MCF 10A (cell line): ENCODE data around the gene ZFHX2. TPM values are rescaled to one million over a fixed set of nuclear protein-coding genes. Genes with fewer than 3 reads are reported as not detected.

Experiments
- BruUV-seq: library from RNA; stranded (reverse); fragments of 400-500 nt; replicated peaks from 2 replicates; lab custom pipeline; 2021; lab: Mats Ljungman, UMichigan
- CTCF ChIA-PET: fragments of 300-600 bp; sonication (Branson Sonifier 250); formaldehyde crosslinking; extraction: SDS; loops from one replicate; lab custom pipeline; 2021; ENCODE audit warnings: antibody characterized with exemption, inconsistent platforms; lab: Yijun Ruan, JAX
- POLR2A ChIA-PET: fragments of 300-600, 350-650 bp; sonication (Branson Sonifier 250); formaldehyde crosslinking; extraction: SDS; loops from one replicate; lab custom pipeline; 2020; ENCODE audit warnings: antibody characterized with exemption, inconsistent platforms; lab: Yijun Ruan, JAX
- DNase-seq: peaks from one replicate; pipeline ENCODE4 v3.0.0-alpha.2; 2018; ENCODE audit not compliant: unreplicated experiment
- H3K27ac Mint-ChIP-seq: one replicate; pipeline ENCODE4 v1.8.0; 2022; ENCODE audit warnings: mild to moderate bottlenecking, low read depth, mixed read lengths; ENCODE audit not compliant: unreplicated experiment
- H3K27me3 Mint-ChIP-seq: one replicate; pipeline ENCODE4 v1.8.0; 2022; ENCODE audit warnings: mixed read lengths; ENCODE audit not compliant: insufficient read depth, unreplicated experiment
- H3K36me3 Mint-ChIP-seq: one replicate; pipeline ENCODE4 v1.8.0; 2022; ENCODE audit warnings: mild to moderate bottlenecking, moderate library complexity, mixed read lengths; ENCODE audit not compliant: insufficient read depth, unreplicated experiment
- H3K4me1 Mint-ChIP-seq: one replicate; pipeline ENCODE4 v1.8.0; 2022; ENCODE audit warnings: mixed read lengths; ENCODE audit not compliant: insufficient read depth, unreplicated experiment
- H3K4me3 Mint-ChIP-seq: one replicate; pipeline ENCODE4 v1.8.0; 2022; ENCODE audit warnings: mild to moderate bottlenecking, moderate library complexity, mixed read lengths; ENCODE audit not compliant: unreplicated experiment
- H3K9me3 Mint-ChIP-seq: one replicate; pipeline ENCODE4 v1.8.0; 2022; ENCODE audit warnings: mixed read lengths; ENCODE audit not compliant: unreplicated experiment
- intact Hi-C: fragments of 100-400 bp; cut with micrococcal nuclease; formaldehyde crosslinking; loops from 2 replicates; pipeline ENCODE4 v1.14.1; 2022
- total RNA-seq: library from RNA; stranded (reverse); gene quantifications from 2 replicates; pipeline ENCODE4 v1.2.3, GENCODE V29; 2022
- TF ChIP-seq, protein P1 (sequence below): fragments of 200-600 bp; IDR thresholded peaks from one replicate; pipeline ENCODE4 v1.8.0; 2022; ENCODE audit warnings: antibody characterized with exemption, mild to moderate bottlenecking; ENCODE audit not compliant: unreplicated experiment

The ZFHX2 gene
- total RNA-seq, 1 experiment from 2014 or later: 1.8 TPM

DNA sequence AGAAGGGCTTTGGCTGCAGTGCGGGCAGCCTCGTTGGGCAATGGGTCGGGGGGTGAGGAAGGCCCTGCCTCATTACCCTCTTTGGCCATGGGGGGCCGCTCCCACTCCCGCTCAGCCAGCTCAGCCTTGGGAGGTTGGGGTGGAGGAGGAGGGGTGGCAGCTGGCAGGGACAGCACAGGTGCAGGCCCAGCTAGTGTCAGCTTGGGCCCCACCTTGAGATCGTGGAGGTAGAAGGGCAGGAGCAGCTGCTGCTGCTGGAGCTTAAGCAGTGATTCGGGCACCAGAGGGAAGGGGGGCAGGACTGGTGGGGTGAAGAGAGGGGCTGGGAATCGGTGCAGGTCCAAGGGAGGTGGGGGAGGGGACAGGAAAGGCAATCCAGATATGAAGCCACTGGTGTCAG is 26.0 kb downstream of the ZFHX2 start:
- H3K36me3 Mint-ChIP-seq: peaks cover 14% of the 10 kb centered on the region
- H3K4me1 Mint-ChIP-seq: no peaks in the 10 kb centered on the region
- CTCF ChIA-PET: interaction anchor here (0.7 to 0.9 kb wide), 2 partner anchors 35 to 457 kb away, joined by 4 to 6 read pairs; no protein-coding TSS in a partner anchor
- POLR2A ChIA-PET: no interaction called here
- no peak for DNase-seq
- no peak overlapping the region for H3K4me3 Mint-ChIP-seq
- intact Hi-C loops: no loop called here
- H3K27me3 Mint-ChIP-seq: no peaks in the 10 kb centered on the region
- BruUV-seq: no TSS peak
- TF ChIP-seq, protein P1, sequence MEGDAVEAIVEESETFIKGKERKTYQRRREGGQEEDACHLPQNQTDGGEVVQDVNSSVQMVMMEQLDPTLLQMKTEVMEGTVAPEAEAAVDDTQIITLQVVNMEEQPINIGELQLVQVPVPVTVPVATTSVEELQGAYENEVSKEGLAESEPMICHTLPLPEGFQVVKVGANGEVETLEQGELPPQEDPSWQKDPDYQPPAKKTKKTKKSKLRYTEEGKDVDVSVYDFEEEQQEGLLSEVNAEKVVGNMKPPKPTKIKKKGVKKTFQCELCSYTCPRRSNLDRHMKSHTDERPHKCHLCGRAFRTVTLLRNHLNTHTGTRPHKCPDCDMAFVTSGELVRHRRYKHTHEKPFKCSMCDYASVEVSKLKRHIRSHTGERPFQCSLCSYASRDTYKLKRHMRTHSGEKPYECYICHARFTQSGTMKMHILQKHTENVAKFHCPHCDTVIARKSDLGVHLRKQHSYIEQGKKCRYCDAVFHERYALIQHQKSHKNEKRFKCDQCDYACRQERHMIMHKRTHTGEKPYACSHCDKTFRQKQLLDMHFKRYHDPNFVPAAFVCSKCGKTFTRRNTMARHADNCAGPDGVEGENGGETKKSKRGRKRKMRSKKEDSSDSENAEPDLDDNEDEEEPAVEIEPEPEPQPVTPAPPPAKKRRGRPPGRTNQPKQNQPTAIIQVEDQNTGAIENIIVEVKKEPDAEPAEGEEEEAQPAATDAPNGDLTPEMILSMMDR: no peak
- H3K9me3 Mint-ChIP-seq: no peaks in the 10 kb centered on the region
- no peak overlapping the region for H3K27ac Mint-ChIP-seq

DNA sequence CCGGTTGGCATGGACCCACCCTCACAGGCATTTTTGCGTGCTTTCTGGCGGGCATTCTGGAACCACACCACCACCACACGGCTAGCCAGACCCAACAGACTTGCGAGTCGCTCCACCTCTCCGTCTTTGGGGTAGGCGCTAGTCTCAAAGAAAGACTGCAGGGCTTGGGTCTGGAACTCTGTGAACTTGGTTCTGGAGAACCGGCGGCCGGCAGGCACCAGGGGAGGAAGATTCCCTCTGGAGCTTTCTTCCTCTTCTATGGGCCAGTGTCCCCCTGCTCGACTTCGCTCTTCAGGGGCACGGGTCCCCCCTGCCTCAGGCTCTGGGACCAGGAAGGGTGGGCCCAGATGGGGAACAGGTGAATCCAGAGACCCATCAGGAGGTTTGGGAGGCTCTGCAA is 26.6 kb downstream of the ZFHX2 start:
- intact Hi-C loops: no loop called here
- POLR2A ChIA-PET: no interaction called here
- BruUV-seq: no TSS peak
- Mint-ChIP-seq H3K4me1 (no peaks in the 10 kb centered on the region), H3K4me3 (no peak overlapping the region), H3K27ac (no peak overlapping the region), H3K27me3 (no peaks in the 10 kb centered on the region), H3K9me3 (no peaks in the 10 kb centered on the region), H3K36me3 (peaks cover 14% of the 10 kb centered on the region)
- CTCF ChIA-PET: interaction anchor here (0.6 to 1.2 kb wide), 2 partner anchors 15 to 1150 kb away, joined by 4 to 5 read pairs; no protein-coding TSS in a partner anchor
- no peak for DNase-seq
- TF ChIP-seq, protein P1: no peak

DNA sequence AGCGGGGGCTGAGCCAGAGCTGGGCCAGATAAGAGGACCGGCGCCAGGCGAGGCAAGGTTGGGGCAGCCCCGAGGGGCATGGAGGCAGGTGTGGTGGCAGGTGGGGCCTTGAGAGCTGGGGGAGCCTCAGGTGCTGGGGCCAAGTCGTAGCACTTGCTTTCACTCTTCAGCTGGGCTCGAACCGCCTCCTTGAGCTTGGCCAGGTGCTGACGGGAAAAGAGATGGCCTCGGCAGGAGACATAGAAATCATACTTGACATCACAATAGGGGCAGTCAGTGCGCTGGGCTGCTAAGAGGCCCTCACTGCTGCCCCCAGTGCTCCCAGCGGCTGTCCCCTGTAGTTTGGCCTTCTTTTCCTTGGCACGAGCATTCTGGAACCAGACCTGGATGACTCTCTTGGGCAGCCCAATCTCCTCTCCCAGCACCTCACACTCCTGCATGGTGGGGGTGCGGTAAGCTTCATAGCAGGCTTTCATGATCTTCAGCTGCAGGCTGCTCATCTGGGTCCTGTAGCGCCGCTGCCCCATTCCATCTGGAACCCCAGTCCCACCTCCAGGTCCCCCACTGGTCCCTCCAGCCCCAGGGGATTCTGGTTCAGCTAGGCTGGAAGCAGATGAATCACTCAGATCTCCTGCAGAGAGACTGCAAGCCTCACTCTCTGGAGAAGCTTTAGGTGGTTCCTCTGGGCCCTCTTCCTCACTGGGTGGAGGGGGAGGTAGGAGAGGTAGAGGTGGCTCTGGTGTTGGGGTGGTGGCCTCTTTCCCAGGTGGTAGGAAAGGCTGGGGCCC is 28.1 kb downstream of the ZFHX2 start:
- Mint-ChIP-seq H3K36me3 (peaks cover 14% of the 10 kb centered on the region), H3K27ac (no peak overlapping the region), H3K27me3 (no peaks in the 10 kb centered on the region), H3K9me3 (no peaks in the 10 kb centered on the region), H3K4me3 (no peak overlapping the region), H3K4me1 (no peaks in the 10 kb centered on the region)
- no TSS peak for BruUV-seq
- POLR2A ChIA-PET: interaction anchor here (0.6 kb wide), 3 partner anchors 43 to 1306 kb away, joined by 3 read pairs; no protein-coding TSS in a partner anchor
- intact Hi-C loops: no loop called here
- no peak for DNase-seq
- CTCF ChIA-PET: interaction anchor here (0.7 to 1.0 kb wide), 2 partner anchors 28 to 45 kb away, joined by 3 to 6 read pairs; no protein-coding TSS in a partner anchor
- TF ChIP-seq, protein P1: no peak

DNA sequence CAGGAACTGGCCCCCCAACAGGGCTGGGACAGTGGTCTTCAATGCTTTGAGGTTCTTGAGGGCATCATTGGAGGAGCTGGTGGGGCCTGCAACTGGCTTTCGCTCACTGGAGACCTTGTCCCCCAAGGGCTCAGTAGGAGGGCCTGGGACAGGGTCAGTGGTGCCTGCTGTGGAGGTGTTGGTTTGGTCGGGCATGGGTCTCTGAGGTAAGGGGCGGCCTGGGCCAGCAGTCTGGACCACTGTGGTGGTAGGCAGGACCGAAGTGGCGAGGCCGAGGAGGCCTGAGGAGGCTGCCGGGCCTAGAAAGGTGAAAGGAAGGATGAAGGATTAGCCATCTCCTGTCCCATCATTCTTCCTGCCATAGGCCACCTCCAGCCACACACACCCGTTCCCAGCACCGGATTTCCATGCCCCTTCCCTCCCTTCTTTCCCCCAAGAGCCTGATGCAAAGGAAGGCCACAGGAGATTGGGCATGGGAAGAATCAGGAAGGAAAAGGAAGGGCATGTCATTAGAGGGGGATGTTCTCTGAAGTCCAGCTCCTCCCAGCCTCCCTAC is 28.8 kb downstream of the ZFHX2 start:
- intact Hi-C loops: no loop called here
- BruUV-seq: no TSS peak
- TF ChIP-seq, protein P1: no peak
- POLR2A ChIA-PET: interaction anchor here (0.6 kb wide), 1 partner anchor 1305 kb away, joined by 3 read pairs; no protein-coding TSS in a partner anchor
- Mint-ChIP-seq H3K36me3 (peaks cover 14% of the 10 kb centered on the region), H3K27ac (no peak overlapping the region), H3K4me3 (no peak overlapping the region), H3K4me1 (no peaks in the 10 kb centered on the region), H3K9me3 (no peaks in the 10 kb centered on the region), H3K27me3 (no peaks in the 10 kb centered on the region)
- CTCF ChIA-PET: interaction anchor here (0.6 to 1.2 kb wide), 3 partner anchors 27 to 37 kb away, joined by 3 to 4 read pairs (median 3); no protein-coding TSS in a partner anchor
- DNase-seq: no peak
